GM12875 (cell line): Measurements from ENCODE around the gene HRH3.

ENCODE experiments used
- H3K4me3 ChIP-seq: one replicate; pipeline ENCODE4 v1.5.1; 2011; ENCODE audit warnings: low read depth, low read length, control low read depth
- CTCF ChIP-seq: IDR thresholded peaks from 2 replicates; pipeline ENCODE4 v1.5.1; 2011; ENCODE audit warnings: low read depth, mild to moderate bottlenecking, control low read depth, inconsistent platforms, low read length, moderate library complexity, borderline replicate concordance; ENCODE audit not compliant: insufficient read depth

The HRH3 gene

GRCh38 chr20:62202083-62202395, 18.0 kb downstream of the HRH3 start:
- TF ChIP-seq CTCF = no peak
- H3K4me3 ChIP-seq = no peak overlapping the region

- TF ChIP-seq CTCF = no peak
- no peak overlapping the region for H3K4me3 ChIP-seq
Observed at GRCh38 chr20:62201173-62202082, 18.6 kb downstream of the HRH3 start.

- no peak overlapping the region for H3K4me3 ChIP-seq
- TF ChIP-seq CTCF = no peak
Observed at GRCh38 chr20:62200491-62201172, 19.4 kb downstream of the HRH3 start.

GRCh38 chr20:62198931-62199330, 21.1 kb downstream of the HRH3 start:
- H3K4me3 ChIP-seq = no peak overlapping the region
- no peak for TF ChIP-seq CTCF

GRCh38 chr20:62198496-62198895, 21.6 kb downstream of the HRH3 start:
- TF ChIP-seq CTCF = no peak
- no peak overlapping the region for H3K4me3 ChIP-seq

GRCh38 chr20:62197801-62198200, 22.3 kb downstream of the HRH3 start:
- no peak for TF ChIP-seq CTCF
- H3K4me3 ChIP-seq = no peak overlapping the region

- no peak overlapping the region for H3K4me3 ChIP-seq
- TF ChIP-seq CTCF = no peak
Observed at GRCh38 chr20:62197311-62197710, 22.8 kb downstream of the HRH3 start.
